NCI-H526 treated with DMSO at 0.1 percent for 48 hours (cell line): Measurements from ENCODE around the gene JMJD6.
"Not testable (repeated sequence)": the region's sequence is repeated elsewhere in the genome, so short reads cannot be mapped to it uniquely, and the experiment has no call there.

ENCODE experiments used
- DNase-seq: peaks from one replicate; lab custom pipeline; 2025; lab: John Stamatoyannopoulos, UW

Gene JMJD6

DNA sequence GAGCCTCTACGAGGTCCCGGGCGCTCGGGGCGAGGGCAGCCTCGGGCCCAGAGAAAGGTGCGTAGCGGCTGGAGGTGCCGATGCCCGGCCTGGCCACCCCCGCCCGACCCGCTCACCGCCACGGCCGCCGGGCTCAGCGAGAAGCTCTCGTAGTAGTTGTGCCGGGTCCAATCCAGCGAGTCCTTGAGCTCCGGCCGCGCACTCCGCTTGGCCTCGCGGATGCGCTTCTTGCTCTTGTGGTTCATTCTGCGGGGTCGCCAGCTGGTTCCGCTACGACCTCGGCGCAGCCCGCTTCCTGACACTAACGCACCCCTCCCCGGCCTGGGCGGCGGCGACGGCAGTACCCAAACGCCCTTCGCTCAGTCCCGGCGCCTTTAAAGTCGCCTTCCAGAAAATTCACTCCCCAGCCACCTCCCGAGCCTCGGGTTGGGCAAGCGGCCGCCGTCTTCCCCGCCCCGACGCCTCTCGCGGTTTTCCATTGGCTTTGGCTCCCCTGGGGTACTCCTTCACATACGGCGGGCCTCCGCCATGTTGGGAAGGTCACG is at the start of gene JMJD6:
Gene JMJD6, minus strand, starts transcription at position 376 of the 545 bp plus-strand sequence. Its CDS starts 131 bp downstream, at position 245.
- peak; percentile 96 for DNase-seq

DNA sequence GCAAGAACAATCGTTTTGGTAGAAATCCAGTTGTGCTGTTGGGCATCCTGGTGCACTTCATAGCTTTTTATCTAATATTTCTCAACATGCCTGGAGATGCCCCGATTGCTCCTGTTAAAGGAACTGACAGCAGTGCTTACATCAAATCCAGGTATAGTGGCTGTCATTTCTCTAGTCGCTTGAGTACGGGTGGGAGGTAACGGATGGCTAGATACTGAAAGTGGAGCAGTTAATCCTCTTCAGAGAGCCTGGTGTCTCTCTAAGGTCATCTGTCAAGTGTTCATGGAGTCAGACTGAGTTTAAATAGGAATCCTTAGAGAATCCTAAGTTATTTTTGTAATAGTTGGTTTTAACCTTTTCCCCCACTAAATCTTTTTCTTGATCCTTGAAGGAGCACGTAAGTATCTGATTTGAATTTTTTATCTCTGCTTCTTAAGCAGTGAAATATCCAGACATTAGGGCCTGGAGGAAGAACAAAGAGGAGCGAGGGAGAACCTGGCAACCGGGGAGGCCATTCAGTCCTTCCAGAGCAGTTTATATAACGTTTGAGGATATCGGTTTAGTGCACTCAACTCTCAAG is 48.7 kb upstream of the JMJD6 start:
- no peak for DNase-seq

DNA sequence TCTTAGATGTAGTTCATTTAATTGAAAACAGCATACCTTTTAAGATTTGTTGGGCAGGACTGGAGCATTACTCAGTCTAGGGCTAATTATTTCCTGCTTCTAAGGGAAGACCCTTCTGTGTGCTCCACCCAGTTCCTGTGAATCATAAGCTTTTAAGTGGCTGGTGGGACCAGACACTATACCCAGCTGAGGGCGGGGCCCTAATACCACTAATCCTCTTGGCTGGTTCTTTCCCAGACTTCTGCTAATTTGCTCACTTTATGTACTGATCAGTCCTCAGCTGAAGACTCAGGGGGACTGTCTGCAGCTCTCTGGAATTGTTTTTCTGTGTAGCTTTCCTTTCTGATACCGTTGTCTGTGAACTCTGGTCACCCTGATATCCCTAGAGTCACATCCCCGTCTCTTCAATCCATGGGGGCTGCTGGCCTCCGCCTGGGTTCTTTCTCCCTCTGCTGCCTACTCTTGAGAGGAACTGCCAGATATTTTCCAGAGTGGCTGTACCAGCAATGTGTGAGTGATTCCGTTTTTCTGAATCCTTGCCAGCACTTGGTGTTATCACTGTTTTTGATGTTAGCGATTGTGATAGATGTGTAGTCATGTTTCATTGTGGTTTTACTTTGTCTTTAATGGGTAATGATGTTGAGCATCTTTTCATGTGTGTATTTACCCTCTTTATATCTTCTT is 46.6 kb upstream of the JMJD6 start:
- DNase-seq = no peak

DNA sequence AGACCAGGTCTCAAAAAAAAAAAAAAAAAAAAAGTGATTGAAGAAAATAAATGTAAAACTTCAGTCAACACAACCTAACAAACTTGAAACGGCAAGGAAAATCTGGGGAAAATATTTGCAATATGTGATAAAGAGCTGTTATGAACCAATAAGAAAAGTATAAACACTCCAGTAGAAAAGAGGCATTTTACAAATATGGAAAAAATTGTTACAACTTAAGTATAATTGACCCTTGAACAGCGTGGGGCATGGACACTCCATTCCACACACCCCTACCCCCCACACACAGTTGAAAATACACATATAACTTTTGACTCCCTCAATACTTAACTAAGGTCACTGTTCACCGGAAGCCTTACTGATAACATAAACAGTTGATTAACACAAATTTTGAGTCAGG is 32.2 kb upstream of the JMJD6 start:
- no peak for DNase-seq

DNA sequence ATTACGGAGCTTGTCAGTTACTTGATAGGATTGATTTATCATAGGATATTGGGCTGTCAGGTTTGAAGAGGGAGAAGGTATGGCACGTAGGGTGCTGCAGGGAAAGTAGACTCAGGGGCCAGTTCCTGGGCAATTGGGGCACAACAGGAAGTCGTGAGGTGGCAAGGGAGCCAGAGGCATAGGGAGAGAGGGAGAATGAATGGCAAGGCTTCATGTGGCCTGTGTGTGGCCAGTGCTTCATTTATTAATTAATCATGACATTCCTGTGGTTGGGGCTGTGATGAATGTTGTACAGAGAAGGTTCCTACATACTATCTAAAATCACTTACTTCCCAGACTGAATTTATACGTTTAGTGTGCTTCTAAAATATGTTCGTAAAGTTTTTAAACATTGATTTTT is 30.9 kb upstream of the JMJD6 start:
- no peak for DNase-seq

DNA sequence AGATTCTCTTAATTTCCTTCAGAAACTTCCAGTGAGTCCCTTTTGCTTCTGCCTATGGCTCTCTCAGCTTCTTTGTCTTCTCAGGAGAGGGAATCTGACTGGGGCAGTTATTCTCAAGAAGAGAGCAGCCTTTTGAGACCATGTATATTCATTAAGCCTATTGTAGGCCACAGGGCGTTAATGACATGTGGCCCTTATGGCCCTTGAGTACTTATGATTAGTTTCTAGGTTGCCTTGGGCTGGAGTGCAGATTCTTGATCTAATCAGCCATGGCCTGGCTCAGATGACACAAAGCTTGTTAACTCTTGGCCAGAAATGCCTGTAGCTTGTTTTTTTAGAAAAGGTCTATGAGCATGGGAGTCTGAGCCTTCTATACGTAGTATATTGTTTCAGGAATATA is 28.9 kb upstream of the JMJD6 start:
- DNase-seq = no peak

DNA sequence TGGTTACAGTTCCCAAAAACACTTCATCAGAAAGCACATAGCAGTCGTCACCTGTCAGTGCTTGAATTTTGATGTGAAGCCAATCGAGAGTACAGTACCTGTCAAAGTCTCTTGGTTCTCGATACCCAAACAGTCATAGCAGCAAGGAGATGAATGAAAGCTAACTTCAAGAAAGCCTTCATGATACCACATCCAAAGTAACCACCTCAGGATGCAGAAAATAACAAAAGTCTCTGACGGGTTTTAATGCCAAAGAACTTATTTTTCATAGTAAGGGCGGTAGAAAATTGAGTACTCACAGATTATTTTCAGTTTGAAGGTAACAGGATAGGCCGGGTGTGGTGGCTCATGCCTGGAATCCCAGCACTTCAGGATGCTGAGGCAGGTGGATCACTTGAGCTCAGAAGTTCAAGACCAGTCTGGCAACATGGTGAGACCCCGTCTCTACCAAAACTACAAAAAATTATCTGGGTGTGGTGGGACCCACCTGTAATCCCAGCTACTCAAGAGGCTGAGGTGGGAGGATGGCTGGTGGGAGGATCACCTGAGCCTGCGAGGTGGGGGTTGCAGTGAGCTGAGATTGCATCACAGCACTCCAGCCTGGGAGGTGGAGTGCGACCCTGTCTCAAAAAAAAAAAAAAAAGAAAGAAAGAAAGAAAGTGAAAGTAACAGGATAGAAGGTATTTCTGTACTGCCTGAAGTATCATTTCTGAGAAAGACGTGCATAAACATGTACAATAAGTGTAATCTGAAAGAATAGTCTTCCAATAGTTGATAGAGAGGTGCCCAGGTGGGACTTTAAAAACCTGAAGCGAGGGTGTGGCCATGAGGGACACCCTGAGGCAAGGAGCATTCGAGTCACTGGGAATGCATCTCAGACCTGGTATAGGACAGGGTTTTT is 26.9 kb upstream of the JMJD6 start:
- no peak for DNase-seq

DNA sequence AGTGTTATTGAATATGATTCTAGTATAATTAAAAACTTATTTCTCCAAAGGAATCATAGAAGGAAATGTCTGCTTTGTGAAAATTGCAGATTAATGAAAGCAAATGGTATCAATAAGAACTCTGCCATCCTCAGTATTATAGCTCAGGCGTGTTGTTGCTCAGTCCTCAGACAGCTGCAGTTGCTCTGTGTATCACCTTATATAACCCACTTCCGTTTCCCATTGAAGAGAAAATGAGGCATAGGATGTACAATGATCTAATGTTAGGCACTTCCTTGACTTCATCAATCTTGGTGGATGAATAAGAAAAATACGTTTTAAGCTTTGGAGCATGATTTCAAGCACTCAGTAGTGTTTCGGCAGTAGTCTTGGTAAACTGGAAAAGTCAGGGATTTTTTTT is 25.6 kb upstream of the JMJD6 start:
- no peak for DNase-seq

DNA sequence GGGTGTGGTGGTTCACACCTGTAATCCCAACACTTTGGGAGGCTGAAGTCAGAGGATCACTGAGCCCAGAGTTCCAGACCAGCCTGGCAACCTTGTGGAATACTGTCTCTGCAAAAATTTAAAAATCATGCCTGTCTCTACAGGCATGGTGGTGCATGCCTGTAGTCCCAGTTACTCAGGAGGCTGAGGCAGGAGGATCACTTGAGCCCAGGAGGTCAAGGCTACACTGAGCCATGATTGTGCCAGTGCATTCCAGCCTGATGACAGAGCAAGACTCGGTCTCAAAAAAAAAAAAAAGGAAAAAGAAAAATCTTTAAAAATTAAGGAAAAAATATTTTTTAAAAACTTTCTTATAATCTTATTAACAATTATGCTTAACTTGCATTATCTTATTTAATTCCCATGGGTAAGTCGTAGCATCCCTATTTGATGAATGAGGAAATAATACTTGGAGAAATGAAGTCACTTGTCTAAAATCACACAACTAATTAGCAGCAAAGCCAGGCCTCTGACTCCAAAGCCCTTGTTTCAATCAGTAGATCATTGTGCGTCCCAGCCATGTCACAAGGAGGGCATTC is 25.1 kb upstream of the JMJD6 start:
- no peak for DNase-seq

DNA sequence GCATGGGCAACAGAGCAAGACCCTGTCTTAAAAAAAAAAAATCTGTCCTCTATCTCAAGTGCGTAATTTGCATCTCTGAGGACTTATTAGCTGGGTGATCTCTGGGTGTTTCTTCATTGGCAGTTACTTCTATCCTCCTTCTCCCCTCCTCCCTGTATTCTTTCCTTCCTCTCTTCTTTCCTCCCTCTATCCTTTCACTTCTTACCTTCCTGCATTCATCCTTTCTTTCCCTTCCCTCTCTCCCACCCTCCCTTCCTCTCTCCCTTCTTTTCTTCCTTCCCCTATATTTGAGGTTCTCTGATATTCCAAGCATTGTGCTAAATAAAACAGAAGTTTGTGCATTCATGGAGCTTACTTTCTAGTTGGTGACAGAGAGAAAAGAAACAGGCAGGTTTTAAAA is 22.3 kb upstream of the JMJD6 start:
- no peak for DNase-seq

DNA sequence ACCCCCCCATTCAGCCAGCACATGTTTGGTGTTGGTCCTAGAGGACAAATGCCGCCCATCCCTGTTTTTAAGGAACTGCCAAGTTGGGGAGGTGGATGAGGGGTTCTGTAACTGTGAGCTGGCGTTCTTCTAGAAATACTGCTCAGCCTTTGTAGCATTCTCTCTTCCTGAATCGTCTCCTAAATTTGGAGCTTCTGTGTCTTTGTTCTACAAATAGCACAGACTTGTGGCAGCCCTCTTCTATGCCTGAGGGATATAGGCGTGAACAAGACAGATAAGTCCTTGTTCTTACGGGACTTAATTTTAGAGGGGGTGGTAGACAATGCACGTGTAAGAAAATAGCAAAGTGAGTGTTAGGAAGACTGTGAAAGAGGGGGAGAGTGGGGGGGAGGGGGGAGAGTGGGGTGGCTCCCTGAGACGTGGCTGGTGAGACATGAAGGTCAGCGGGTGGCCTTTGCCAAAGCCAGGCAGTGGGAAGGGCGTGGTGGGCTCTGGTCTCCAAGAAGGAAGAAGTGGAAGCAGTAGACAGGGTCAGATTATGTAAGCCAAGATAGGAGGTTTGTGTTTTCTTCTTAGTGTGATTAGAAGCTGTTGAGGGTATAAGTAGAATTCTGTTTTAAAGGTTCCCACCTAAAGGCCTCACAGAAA is 21.4 kb upstream of the JMJD6 start:
- no peak for DNase-seq

DNA sequence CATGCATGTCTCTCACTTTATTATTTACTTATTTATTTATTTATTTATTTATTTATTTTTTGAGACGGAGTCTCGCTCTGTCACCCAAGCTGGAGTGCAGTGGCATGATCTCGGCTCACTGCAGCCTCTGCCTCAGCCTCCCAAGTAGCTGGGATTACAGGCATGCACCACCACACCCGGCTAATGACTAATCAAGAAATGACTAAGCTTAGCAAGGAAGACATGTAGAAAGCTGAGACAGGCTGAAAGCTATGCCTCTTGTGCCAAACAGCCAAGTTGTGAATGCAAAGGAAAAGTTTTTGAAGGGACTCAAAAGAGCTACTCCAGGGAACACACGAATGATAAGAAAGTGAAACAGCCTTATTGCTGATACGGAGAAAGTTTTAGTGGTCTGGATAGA is 19.4 kb upstream of the JMJD6 start:
- not testable (repeated sequence) for DNase-seq

DNA sequence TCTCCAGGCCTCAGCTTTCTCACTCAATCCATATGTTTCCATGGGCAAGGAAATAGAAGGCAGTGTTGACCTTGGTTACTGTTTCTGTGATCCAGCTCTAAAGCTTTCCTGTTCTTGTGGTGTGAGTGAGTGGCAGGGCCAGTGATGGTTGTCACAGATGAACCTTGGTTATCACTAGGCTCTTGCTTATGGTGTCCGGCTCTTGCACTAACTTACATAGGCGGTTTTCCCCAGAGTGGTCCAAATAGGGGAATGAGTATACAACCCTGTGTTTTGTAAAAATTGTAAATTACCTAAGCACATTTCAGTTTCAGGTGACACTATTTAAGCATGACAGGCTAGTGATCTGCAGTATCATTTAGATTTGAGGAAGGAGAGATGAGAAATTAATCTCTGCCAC is 18.3 kb upstream of the JMJD6 start:
- no peak for DNase-seq

DNA sequence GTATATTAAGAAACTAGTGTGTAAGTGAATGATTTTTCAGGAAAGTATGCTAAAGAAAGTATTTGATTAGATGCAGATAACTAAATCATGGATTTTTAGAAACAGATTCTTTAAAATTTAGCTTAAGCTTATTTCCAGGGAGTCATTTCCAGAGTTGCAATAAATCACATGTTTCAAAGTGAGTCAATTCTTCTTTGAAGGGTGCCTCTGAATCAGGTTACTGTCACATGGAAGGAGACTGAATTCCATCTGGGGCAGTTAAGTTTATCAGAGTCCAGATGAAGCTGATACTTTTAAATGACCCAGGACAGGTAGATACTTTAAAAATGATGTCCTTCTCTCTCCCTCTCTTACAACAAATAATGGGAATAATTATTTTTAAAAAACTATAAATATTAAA is 16.6 kb upstream of the JMJD6 start:
- DNase-seq = no peak

DNA sequence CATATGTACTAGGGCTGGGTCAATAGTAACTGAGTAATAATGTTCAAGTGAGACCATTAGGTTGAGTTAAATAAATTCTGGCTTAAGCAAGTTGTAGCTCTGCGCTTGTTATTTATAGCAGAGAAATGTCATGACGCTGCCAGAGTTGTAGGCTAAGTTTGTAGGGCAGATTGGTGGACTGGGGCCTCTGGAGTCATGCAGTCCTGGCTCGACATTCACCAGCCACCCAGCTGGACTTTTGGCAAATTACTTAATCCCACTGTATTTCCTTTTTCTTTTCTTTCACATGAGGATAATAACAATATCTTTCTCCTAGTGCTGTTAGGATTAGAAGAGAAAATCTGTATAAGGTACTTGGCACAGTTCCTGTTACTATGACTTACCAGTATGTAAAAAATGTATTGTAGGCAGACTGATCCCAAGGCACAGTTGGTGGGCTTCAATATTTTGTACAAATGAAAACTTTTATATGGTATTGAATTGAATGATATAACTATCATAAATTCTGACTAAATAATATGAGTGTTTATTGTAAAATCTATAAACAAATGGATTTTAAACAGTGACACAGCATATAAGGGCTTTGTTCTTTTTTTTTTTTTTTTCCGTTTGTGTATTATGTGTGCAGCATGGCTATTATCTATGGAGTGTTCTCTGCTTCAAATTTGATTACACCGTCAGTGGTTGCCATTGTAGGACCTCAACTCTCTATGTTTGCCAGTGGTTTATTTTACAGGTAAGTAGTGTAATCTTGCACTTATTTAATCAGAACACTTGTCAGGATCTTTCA is 14.1 kb upstream of the JMJD6 start:
- DNase-seq = no peak

DNA sequence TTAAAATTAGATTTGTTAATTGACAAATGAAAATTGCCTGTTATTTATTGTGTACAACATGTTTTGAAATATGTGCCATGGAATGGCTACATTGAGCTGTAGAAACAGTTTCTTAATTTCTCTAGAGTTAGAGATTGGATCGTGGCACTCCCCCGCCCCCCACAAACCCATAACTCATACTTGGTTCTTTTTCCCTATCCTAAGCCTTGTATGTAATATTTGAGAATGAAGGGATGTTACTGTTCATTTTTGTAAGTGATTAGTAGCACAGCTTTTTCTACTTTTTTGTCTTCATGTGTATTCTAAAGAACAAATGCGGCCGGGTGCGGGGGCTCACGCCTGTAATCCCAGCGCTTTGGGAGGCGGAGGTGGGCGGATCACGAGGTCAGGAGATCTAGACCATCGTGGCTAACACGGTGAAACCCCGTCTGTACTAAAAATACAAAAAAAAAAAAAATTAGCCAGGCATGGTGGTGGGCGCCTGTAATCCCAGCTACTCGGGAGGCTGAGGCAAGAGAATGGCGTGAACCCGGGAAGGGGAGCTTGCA is 13.2 kb upstream of the JMJD6 start:
- DNase-seq = not testable (repeated sequence)

DNA sequence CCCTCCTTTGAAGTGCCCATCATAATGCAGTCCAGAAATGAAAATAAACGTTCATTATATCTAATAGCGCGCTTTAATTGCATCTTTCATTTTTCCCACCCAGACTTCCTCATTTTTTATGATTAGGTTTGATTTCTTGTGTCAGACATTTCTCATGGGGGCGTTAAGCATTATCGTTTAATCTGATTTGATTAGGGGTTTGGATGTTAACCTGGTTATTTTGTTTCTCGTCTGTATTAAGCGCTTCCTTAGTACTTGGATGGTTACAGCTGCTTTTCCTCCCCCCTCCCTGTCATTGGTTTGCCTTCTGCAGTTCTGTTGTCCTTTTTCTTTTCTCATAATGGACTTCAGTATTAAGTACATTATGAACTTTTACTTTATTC is 12.1 kb upstream of the JMJD6 start:
- no peak for DNase-seq

DNA sequence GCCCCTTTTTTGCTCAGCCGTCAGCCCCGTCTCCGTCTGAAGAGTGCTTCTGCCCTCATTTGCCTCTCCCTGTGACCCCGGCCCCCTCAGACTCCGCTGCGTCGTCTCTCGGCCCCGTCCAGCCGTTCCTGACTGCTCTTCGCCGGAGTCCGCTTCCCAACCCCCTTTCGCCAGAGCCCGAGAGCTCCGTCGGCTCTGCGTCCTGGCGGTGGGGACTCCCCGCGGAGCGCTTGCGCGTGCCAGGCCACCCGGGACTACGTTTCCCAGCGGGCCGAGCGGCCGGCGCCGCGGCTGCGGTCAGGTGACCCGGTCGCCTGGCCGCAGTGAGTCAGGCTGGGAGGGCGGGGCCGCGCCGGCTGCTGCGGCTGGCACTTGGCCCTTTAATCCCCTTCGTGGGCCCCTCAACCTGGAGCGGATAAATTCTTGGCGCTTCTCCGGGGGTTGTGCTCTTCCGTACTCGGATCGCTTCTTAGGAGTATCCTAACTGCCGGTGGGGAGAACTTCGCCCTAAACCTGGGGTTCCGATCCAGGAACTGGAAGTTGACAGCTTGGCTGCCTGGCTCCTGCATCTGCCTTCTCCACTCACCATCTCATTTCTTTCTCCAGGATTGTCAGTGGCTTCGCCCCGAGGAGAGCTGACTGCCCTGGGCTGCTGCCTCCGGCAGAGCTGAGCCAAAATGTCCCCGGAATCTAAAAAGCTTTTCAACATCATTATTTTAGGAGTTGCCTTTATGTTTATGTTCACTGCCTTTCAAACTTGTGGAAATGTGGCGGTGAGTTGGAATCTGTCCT is 11.5 kb upstream of the JMJD6 start, which contains the start of gene MFSD11:
Gene MFSD11, plus strand, starts transcription at position 444 of the 792 bp plus-strand sequence. Its CDS starts 234 bp downstream, at position 678.
- peak; percentile 93 for DNase-seq

DNA sequence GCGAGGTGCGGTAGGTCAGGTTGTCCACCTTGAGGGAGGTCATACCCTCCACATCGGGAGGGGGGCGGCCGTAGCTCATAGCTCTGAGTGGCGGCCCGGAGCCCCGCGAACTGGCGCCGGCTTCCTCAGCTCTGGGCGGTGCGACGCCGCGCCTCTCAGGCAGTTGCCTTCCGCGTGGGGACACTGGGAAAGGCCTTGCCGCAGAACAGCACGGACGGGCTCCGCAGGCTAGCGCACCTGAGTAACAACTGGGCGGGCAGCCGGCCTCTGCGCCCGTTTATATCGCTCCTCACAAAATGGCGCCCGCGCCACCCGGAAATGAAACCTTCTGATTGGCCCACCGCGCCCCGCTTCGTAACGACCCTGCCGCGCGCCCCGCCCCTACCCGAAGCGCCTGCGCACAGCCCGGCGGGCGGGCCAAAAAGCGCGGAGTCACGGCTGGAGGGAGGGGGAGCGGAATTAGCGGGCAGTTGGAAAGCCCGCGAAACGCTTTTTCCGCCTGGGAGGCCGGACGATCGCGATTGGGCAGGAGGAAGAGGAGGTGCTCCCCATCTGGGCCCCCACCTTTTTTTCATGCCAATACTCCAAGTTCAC is 10.8 kb upstream of the JMJD6 start, which contains the start of gene SRSF2:
Gene SRSF2, minus strand, starts transcription at position 250 of the 594 bp plus-strand sequence. Its CDS starts 171 bp downstream, at position 79.
- DNase-seq = peak; percentile 97
